Right lung (tissue), 5 donors: Measurements from ENCODE around the gene SMG6. TPM values are rescaled to one million over a fixed set of nuclear protein-coding genes. Genes with fewer than 3 reads are reported as not detected.

ENCODE experiments used
- DNase-seq, 2 donors: peaks; one replicate each; pipeline ENCODE4 v3.0.0-alpha.2; 2013
- polyA plus RNA-seq, 5 donors: library from polyadenylated mRNA; unstranded; fragments of 120-200 nt; gene quantifications; one replicate each; pipeline versions ENCODE4 v1.2.1 to v1.2.3, GENCODE V29; 2013; ENCODE audit warnings: inconsistent platforms in 1 of 5, low replicate concordance in 1 of 5; ENCODE audit not compliant: insufficient read length in 5 of 5, insufficient read depth in 1 of 5

SMG6 gene
- polyA plus RNA-seq, 5 donors = 30.9 to 42.6 (median 35.7) TPM

DNA sequence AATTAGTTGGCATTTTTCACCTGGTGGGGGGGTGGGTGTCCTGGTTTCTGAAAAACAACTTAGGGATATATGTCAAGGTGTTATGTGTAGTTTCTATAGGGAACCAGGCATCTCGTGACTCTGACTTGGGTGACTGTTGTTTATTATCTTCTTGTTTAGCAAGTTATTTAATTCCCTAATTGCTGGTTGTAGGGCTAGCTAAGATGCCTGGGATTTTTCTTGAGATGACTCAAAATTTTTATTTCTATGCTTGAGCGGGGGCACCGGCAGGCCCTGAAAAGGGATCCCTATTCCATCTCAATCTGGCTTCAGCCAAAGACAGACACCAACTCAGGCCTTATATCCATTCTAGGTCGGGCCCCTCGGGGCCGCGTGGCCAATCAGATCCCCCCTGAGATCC lies 270.4 kb downstream of the SMG6 start:
- no peak for DNase-seq

DNA sequence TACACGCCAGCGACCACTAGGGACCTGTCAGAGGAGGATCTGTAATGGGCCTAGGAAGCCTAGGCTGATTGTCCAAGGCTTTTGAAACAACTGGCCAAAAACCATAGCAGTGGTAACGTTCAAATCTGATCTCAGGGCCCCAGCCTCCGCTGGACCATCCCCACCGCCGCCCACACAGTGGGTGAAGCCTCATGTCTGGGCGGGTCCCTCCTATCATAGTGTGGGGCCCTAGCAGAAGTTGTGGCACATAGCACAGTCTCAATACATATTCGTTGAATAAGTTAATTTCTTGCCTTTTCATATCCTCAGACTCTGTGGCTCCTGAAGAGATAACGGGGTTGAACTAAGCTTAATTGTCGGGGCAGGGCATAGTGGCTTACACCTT lies 272.8 kb downstream of the SMG6 start:
- no peak for DNase-seq

DNA sequence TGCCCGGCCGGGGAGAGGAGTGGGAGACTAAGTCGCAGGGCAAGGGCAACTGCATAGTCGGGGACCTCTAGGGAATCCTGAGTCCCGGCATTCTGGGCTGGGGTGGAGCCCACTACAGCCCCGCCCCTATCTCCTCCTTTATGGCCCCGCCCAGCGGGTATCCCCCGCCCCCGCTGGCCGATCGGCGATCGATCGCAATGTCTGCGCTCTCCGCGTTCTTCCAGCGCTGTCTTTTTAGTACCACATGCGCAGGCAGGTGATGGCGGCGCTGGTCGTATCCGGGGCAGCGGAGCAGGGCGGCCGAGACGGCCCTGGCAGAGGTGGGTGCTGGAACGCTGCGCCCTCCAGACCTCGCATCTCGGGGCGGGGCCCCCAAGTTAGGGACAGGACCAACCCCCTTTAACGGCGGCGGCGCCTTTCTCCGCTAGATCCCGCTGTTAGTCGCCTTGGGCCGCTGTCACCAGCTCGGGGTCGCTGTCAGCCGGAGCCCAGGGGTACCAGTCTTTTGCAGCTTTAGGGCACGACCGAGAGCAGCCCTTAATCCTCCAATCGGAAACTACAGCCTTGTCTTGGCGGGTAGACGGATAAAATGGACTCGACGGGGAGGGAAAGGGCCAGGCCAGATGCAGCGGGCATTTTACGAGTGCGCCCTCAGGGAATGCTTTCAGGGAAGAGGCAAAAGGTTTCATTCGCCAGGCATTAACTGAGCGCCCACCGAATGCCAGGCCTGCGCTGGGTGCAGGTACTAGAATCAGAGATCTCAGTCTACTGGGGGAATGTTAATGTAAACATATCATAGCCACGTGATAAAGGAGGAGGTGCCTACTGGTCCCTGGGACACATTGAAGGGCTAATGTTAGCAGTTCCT lies 273.4 kb downstream of the SMG6 start, which contains the start of gene DPH1:
Gene DPH1, plus strand, starts transcription at position 243 of the 868 bp plus-strand sequence. Its CDS starts 17 bp downstream, at position 260.
- DNase-seq = peak; percentile 70 to 75

DNA sequence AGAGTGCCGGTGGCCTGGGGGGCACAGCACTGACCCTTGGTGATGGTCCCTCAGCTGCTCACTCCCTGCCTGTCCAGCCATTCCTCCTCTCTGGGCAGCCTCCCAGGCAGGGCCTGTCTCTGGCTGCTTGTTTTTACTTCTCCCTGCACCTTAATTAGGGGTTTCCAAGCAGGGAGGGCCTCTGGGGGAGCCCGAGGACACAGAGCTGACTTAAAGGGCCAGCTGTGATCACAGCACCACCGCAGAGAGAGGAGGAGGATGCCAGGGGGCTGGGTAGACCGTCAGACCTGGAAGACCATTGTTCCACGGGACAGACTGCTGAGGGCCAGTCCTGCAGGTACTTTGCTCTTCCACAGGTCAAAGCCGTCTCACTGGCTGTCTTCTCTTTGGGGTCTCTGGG lies 274.8 kb downstream of the SMG6 start:
- no peak for DNase-seq

DNA sequence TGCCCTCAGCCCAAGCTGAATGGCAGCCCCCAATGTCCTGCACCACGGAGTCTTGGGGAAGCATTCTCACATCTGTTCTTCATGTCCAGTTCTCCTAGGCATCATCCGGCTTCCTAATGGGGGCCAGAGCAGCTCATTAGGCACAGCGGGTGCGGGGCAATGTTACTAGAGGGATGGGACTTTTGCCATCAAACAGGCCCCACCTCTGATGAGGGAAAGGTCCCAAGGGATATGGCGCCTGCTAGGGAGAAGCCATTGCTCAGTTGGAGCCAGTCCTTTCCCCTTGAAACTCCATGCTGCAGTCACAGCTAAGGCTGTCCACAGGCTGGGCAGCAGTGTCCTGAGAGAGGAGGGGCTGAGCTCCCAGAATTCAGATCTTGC lies 275.4 kb downstream of the SMG6 start:
- DNase-seq = no peak

DNA sequence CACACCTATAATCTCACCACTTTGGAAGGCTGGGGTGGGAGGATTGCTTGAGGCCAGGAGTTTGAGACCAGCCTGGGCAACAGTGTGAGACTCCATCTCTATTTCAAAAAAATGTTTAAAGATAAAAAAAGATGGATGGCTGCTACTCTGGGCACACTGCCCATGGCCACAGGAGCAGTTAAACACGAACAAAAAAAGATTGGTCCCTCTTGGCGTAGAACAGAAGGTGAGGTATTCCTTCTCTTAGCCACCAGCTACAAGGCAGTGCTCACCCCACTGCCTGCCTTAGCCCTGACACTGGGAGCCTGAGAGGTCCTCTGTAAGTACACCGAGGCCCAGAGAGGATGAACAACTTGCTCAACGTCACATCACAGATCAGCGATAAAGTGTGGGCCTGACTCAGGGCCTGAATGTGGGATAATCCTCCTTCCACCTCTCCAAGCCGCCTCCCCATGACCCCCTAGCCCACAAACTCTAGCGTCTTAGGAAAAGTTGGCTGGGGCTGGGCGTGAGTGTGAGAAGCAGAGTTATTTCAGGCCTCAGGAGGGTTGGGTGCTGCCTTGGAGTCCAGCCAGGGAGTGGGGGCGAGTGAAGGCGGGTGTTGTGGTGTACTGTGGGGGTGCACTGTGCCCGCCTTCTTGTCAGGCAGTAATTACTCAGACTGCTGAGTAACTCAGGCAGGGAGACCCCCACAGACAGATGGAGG lies 275.9 kb downstream of the SMG6 start:
- DNase-seq = no peak

DNA sequence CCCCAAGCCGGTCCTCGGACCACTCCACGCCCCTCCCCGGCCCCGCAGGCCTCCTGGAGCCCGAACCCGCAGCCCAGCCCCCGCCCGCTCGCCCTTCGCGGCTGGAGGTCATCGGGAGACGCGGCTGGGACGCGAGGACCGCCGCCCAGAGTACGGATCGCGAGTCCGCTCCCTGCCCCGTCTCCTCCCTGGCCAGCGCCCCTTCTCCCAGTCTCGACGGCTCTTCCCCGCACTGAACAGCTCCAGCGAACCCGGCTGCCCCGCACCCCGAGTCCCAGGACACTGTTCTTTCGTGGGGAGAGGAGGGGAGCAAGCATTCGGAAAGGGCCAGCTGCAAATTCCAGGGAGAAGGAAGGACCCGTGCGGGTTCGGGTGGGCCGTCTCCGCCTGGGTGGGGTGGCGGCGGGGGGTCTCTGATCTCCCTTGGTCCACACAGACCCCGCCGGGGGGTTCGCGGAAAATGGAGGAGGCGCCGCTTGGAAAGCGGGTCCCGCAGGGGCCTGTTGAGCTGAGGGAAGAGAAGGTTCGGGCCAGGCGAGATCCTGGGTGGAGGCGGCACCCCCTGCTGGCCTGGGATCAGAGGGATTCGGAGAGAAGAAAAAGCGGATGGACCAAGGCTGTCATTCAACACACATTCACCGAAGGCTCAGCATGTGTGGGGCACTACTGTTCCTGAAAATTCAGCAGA lies 277.8 kb downstream of the SMG6 start:
- peak in 1 of 2 donors; percentile 54 for DNase-seq

DNA sequence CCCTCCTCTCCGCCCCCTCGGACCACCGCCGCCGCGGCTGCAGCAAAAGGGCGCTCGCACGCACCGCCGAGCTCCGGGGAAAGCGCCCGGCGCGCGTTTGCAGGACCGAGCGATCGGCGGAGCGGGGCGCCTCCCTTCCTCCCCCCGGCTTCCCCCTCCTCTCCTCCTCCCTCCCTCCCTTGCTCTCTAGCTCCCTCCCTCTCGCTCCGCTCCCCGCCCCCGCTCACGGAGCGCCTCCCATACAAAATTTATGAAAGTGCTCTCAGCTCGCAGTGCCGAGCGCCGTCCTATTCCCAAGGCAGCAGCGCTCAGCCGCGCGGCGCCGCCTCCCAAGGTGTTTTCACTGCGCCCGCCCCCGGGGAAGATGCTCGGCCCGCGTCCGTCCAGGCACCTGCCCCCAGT lies 278.4 kb downstream of the SMG6 start, which contains the start of gene RTN4RL1:
Gene RTN4RL1, minus strand, starts transcription at position 115 of the 402 bp plus-strand sequence. CDS start 469 bp downstream, outside the sequence.
- no peak for DNase-seq

DNA sequence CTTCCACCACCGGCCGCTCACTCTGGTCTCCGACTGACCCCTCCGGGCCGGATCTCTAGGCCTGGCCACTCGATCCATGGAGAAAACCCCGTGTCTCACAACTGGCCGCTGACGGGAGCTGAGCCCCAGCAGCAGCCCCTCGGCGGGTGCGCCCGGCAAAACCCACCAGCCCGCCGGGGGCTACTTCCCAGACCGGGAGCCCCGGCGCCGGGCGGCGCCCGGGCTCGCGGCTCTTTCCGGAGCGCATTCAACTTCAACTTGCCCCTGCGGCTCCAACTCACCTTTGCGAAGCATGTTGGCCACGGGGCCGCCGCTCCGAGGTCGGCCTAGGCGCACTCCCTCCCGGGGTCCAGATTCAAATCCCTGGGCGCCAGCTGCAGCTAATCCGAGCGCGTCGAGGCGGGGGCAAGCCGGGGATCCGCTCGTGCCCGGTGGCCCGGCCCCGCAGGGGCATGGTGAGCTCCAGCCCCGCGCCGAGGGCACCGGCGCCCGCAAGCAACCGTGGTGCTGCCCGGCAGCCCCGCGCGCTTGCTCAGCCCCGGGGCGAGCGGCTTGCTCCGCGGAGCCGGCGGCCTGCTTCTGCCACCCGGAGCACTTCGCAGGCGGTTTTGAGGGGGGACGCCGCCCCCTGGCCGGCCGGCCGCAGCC lies 278.9 kb downstream of the SMG6 start:
- no peak for DNase-seq

DNA sequence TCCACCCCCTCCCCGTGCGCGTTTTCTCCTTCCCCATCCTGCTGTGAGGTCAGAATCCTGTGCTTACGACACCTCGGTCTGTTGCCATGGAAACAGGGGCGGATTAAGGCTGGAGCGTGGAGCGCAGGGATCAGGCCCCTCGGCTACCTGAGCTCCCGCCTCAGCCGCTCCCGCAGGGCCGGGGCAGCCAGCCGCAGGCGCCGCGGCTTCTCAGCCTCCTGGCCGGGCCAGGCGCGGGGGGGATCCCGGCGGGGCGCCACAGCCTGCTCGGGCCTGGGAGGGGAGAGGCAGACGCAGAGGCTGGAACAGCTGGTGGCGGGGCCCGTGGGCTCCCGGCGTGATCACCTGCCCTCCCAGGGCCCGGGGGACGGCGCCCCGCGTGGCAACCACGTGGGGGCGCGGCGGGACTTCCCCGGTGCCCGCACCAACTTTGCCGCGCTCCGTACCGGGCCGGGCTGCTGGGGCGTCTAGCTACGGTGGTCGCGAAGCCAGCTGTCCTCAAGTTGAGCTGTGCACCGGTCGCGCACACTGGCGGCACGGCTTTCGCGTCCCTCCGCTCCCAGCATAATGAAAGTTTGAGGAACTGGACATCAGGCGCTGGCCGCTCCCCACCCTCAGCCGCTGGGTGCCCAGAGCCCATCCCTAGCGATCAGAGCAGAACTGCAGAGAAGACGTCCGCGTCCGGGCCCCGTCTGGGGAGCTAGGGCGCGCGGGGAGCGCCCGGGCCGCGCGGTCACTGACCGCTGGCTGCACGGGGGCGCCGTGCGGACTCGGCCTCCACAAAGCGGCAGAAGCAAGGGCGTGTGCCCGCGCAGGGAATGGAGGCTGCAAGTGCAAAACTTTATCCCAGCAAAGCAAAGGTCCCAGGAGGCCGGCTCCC lies 279.7 kb downstream of the SMG6 start:
- peak; percentile 52 to 53 for DNase-seq

DNA sequence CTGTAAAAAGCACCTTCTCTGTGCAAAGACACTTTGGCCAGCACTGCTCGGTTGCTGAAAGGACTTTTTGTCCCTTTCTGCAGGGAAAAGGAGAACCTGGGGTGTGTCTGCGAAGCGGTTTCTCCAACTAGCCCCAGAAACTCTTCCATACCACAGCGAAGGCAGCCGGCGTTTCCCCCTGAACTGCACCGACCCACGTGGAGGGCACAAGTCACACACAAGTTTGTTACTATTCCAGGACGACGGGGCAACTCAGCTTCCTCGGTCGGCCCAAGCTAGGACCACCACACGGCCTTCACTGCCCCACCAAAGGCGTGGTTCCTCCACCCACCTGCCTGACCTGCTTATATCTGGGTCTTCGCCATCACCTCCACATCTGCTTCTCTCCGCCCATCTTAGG lies 280.3 kb downstream of the SMG6 start:
- no peak for DNase-seq

DNA sequence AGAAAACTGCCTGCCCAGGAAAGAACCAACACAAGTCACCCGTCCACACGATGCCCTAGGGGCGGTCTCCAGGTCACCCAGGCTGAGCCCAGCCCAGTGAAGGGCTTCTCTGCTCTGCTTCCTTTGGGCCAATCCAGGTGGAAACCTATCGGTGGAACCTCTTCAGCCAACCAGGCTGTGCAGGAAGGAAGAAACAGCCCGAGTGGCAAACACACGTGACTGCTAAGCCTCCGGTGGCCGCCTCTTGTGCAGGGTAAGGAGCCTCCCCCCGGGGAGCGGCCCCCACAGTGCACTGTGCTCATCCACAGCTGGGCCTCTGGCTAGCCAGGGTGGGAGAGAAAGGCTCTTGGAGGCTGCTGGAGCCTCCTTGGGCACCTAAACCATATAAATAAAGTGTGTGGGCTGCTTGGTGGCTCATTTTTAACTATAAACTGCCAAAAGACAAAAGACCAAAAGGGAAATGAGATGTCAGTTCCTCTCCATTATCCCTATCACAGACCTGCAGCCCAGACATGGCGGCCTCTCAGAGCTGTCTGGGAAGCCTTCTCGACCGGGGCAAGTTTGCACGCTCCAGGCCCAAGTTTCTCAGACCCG lies 280.8 kb downstream of the SMG6 start:
- DNase-seq = no peak

DNA sequence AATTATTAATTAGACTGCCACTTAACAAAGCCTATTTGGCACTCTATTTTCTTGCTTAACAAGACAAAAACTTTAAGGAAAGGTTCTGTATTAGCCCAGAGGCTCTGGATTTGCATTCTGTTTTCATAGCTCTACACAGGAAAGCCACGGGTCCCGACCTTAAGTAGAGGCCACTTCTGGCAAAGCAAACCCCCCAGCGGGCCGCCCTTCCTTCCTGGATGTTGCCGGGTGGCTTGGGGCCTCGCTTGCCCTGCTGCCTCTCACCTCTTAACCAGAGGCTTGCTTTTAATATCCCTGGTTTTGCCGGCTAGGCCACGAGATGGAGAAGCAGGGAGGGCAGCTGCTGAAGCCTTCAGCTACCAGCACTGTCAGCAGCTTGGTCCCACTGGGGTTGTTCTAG lies 282.9 kb downstream of the SMG6 start:
- DNase-seq = no peak

DNA sequence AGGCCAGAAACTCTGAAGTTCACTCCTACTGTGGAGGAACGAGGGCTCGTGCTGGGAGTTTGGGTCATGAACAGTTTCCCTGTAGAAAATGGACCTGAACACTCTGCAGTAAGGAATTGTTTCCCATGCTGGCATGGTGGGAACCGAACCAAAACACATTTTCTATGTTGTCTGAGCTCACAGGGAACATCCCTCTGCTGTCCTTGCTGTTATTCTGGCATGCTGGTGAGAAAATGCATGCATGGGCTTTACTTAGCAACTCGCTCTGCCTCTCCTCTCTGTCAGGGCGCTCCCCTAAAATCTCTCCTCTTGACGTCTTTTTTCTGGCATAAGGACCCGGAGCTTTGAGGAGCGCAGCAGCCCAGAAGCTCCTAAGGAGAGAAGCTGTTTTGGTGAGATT lies 283.9 kb downstream of the SMG6 start:
- DNase-seq = no peak

DNA sequence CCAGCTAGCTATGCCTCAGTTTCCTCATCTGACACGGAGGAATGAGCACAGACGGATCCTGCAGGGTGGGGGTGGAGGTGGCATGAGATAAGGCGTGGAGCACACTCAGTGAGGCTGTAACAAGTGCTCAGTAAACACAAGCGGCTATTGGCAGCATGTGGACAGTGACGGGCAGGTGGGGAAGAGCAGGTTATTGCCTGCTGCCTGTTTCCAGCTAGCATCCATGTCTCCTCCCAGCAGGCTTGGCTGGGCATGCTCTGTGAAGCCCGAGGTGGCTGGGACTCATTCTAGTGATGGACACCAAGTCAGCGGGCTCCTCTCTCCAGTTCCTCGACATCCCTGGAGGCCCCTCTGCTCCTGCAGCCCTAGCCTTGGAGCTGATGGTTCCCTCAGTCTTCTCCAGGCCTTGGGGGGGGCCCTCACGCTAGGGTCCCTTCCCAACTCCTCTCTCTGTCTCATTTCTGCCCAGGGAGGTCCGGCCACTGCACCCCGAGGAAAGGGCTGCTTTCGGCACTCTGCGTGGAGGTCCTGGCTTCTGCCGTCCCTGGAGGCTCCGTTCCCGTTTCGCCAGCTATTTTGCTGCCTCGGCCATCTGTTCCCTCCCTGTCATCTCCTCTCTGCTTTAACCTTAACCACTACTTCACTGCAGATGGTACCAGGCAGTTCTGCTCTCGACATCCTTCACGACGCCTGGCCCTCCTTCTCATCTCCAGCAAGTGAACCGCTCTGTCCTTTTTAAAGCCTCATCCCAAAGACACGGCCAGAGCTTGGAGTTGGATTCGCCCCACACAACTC lies 284.7 kb downstream of the SMG6 start:
- no peak for DNase-seq

DNA sequence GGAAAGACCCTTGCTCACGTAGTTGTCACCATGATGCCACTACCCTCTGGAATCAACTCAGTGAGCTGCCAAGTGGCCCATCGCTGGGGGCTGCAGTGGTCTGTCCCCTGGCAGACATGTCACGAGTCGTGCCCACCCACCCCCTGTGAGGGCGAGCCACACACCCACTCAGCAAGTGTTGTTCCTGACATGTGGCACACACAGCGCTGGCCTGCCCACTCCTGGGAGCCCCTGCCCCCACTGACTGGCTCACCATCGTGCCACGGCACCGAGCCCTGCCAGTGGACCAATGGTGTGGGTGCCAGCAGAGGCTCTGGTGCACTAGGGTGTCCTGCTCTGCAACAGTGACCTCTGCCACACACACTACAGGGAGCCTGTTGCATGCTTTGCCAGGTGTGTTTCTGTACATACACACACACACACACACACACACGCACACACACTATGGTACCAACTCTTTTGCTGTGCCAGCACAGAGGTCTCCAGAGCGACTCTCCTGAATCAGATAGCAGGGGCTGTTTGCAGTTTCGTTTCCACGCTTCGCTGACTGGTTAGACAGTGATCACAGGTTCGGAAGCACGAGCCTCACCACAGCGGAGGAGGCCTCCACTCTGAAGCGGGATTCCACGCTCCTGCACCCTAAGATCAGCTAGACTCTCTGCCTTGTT lies 286.2 kb downstream of the SMG6 start:
- no peak for DNase-seq

DNA sequence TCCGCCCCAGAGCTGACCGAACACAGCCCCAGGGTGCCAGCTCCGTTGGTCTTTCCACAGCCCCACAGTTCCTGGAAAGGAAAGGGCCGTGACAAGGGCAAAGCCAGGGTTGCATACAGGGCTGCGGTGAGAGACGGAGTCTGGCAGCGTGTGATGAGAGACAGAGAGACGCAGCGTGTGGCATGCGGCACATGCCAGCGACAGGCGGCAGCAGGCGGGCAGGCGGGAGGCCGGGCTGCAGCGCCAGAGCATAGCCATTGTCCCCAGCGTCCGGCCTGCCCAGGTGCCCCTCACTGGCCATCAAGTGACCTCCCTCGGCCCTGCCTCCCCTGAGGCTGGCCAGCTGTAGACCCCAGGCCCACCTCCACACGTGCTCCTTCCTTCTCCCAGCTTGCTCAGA lies 287.1 kb downstream of the SMG6 start:
- DNase-seq = no peak

DNA sequence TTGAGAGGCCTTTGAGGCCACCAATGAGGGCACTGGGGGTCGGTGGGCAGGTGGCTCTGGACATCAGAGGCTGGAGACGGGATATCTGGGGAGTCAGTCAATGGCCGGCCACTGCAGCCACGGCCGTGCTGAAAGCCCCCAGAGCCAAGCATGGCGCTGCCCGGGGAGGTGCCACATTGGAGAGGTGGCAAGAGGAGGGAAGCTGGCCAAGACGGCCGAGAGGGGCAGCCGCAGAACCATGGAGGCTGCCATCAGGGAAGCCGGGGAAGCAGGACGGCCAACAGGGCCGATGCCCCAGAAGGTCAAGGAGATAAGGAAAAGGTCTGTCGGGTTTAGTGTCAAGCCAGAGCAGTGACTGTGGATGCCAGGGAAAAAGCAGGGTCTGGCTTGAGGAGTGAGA lies 288.3 kb downstream of the SMG6 start:
- DNase-seq = no peak

DNA sequence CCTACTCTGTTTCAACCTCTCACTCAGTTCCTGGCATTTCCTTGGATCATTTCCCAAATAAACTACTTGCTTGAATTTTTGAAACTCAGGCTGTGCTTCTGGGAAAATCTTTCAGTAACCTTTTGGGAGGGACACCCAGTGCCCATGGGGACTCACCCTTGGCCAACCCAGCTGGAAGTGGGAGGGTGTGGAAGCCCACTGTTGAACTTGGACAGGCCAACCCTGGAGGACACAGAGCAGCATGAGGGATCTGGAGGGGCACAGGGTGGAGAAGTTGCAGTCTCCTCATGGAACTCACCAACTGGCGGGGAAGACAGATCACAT lies 289.6 kb downstream of the SMG6 start:
- DNase-seq = no peak
